Naive B cell (primary cell): ENCODE results near the gene RSPH4A. TPM values are rescaled to one million over a fixed set of nuclear protein-coding genes. Genes with fewer than 3 reads are reported as not detected.
"Not testable (repeated sequence)": the region's sequence is repeated elsewhere in the genome, so short reads cannot be mapped to it uniquely, and the experiment has no call there.

ENCODE experiments used
- ATAC-seq, 2 donors: fragments of 150-1000 bp; cut with Tn5 transposase; 2 replicates each; pipeline ENCODE4 v1.10.0; 2021; ENCODE audit warnings: low read depth in 2 of 2, mild to moderate bottlenecking in 2 of 2, moderate library complexity in 2 of 2
- DNase-seq: peaks from one replicate; pipeline ENCODE4 v3.0.0; 2022
- H3K27ac Mint-ChIP-seq, 6 donors: one replicate each; pipeline ENCODE4 v1.8.0; 2020 to 2022; ENCODE audit warnings: mild to moderate bottlenecking in 6 of 6, mixed read lengths in 6 of 6, moderate library complexity in 5 of 6, inconsistent platforms in 2 of 6
- H3K27me3 Mint-ChIP-seq, 3 donors: one replicate each; pipeline ENCODE4 v1.8.0; 2021 to 2022; ENCODE audit warnings: mixed read lengths in 3 of 3, mild to moderate bottlenecking in 1 of 3
- H3K36me3 Mint-ChIP-seq, 2 donors: one replicate each; pipeline ENCODE4 v1.8.0; 2020 to 2022; ENCODE audit warnings: mixed read lengths in 2 of 2, inconsistent platforms in 1 of 2, mild to moderate bottlenecking in 1 of 2
- H3K4me1 Mint-ChIP-seq, 3 donors: one replicate each; pipeline ENCODE4 v1.8.0; 2020 to 2022; ENCODE audit warnings: mixed read lengths in 3 of 3, inconsistent platforms in 1 of 3, mild to moderate bottlenecking in 1 of 3, moderate library complexity in 1 of 3
- H3K4me3 Mint-ChIP-seq, 8 donors: one replicate each; pipeline ENCODE4 v1.8.0; 2020 to 2022; ENCODE audit warnings: mild to moderate bottlenecking in 8 of 8, mixed read lengths in 8 of 8, moderate library complexity in 8 of 8, inconsistent platforms in 2 of 8
- H3K9me3 Mint-ChIP-seq, 7 donors: one replicate each; pipeline ENCODE4 v1.8.0; 2020 to 2022; ENCODE audit warnings: mixed read lengths in 7 of 7, mild to moderate bottlenecking in 5 of 7, inconsistent platforms in 2 of 7, moderate library complexity in 1 of 7
- polyA plus RNA-seq, 6 donors: library from polyadenylated mRNA; unstranded; fragments of 300-500 nt; fragmentation: Illumina TruSeq; gene quantifications; one replicate each; pipeline ENCODE4 v1.2.3, GENCODE V29; 2021; ENCODE audit warnings: low read depth in 6 of 6

The RSPH4A gene
- polyA plus RNA-seq, 6 donors from 2014 or later, result 0.13 to 0.25 TPM; not detected in 4

DNA sequence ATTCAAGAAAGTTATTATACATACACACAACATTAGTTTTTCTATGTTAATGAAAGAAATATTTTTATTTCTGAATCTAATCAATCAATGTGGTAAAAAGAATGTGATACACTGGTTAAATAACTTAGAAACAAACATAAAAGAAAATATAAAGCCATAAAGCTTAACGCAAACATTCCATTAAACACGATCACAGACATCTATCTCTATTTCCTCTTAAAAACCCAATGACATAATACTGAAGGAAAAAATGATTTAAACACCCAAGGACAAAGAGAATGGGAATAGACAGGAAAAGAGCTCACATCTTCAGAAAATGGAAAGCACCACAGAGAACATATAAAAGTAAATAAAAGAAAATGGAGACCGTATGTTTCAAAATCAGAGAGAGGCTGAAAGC is 32.9 kb downstream of the RSPH4A start:
- Mint-ChIP-seq H3K4me1 (no peaks in the 10 kb centered on the region), H3K27me3 (no peaks in the 10 kb centered on the region), H3K9me3 (no peaks in the 10 kb centered on the region), H3K4me3 (no peak overlapping the region), H3K36me3 (peaks cover 0 to 13% of the 10 kb centered on the region in 2 donors), H3K27ac (peak overlapping the region in 1 of 6 donors; percentile 74)
- ATAC-seq, result no peak
- no peak for DNase-seq

DNA sequence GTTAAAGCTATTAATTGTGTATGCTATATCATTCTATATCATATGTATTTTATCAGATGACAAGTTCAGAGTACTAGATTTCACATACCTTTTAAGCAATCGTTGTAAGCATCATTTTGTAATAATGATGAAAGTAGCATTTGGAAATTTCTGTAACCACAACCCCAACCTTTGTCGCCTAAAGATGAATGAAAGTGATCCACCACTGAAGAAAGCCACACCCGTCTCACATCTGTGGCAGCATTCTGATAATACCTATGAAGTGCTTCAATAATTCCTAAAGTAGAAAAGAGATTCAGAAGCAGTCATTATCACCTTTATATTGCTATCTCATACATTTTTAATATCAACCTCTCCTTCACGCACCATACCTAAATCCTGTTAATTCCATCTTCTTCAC is 35.6 kb downstream of the RSPH4A start:
- Mint-ChIP-seq H3K4me3 (no peak overlapping the region), H3K9me3 (no peaks in the 10 kb centered on the region), H3K27ac (peak overlapping the region in 1 of 6 donors; percentile 17), H3K4me1 (no peaks in the 10 kb centered on the region), H3K27me3 (no peaks in the 10 kb centered on the region), H3K36me3 (peaks cover 0 to 13% of the 10 kb centered on the region in 2 donors)
- no peak for ATAC-seq
- no peak for DNase-seq

DNA sequence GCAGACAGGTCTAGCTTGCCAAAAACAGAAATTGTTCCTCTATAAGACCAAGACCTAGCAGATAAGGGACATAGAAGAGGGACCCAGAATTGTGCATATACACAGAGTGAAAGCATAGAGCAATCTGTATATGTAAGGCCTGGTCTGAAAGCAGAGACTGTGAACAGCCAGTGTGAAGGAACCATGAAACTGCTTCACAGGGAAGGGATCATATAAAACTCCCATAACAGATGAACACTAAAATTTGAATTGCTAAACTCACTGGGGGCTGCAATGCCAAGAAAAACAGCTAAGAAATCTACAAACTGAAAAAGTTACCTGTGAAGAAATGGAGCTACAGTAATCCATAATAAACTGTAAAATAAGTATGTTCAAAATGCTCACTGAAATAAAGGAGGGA is 45.3 kb downstream of the RSPH4A start:
- ATAC-seq (no peak), DNase-seq (no peak)
- Mint-ChIP-seq H3K27me3 (no peaks in the 10 kb centered on the region), H3K36me3 (peaks cover 4 to 5% of the 10 kb centered on the region in 2 donors), H3K27ac (peak overlapping the region in 2 of 6 donors; percentile 24 to 39), H3K4me1 (peaks cover 31 to 42% (median 39%) of the 10 kb centered on the region in 3 donors), H3K9me3 (no peaks in the 10 kb centered on the region), H3K4me3 (no peak overlapping the region)

DNA sequence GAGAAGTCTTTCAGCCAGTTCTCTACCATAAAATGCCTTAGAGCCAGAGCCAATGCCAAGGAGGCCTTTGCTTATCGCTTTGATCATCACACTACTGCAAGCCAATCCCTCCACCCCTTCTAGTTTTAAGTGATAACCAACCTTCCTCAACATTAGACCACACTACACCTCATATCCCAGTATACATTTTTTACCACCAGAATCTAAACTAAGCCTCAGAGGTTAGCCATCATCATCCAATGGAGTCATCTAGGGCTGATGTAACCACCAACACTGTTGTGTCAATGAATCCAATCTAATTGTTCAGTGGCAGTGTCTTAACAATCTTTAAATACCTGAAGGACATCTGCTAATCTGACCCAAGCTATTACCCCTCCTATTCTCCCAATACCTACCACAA is 45.9 kb downstream of the RSPH4A start:
- Mint-ChIP-seq H3K36me3 (peaks cover 4 to 5% of the 10 kb centered on the region in 2 donors), H3K27me3 (no peaks in the 10 kb centered on the region), H3K4me1 (peaks cover 35 to 48% (median 43%) of the 10 kb centered on the region in 3 donors), H3K27ac (no peak overlapping the region), H3K9me3 (no peaks in the 10 kb centered on the region), H3K4me3 (no peak overlapping the region)
- DNase-seq, result no peak
- ATAC-seq, result no peak

DNA sequence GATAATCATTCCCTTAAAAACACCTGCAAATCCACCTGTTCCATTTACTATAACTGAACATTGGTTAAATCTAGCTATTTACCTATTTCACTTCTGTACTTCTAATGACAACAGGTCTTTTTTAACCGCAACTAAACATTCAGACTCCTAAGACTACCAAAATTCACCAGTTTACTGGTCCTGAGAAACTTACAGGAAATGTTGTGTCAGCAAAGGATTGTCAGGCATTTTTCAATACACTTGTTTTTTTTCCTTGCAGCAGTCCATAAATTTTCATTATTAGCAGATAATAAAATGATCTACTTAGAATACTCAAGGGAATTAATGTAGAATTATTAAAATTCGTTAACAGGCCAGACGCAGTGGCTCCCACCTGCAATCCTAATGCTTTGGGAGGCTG is 47.0 kb downstream of the RSPH4A start:
- Mint-ChIP-seq H3K4me1 (peaks cover 39 to 58% (median 54%) of the 10 kb centered on the region in 3 donors), H3K27me3 (no peaks in the 10 kb centered on the region), H3K27ac (peak overlapping the region in 1 of 6 donors; percentile 33), H3K9me3 (no peaks in the 10 kb centered on the region), H3K36me3 (peaks cover 4 to 5% of the 10 kb centered on the region in 2 donors), H3K4me3 (peak overlapping the region in 2 of 8 donors; percentile 1 to 25)
- no peak for ATAC-seq
- no peak for DNase-seq

DNA sequence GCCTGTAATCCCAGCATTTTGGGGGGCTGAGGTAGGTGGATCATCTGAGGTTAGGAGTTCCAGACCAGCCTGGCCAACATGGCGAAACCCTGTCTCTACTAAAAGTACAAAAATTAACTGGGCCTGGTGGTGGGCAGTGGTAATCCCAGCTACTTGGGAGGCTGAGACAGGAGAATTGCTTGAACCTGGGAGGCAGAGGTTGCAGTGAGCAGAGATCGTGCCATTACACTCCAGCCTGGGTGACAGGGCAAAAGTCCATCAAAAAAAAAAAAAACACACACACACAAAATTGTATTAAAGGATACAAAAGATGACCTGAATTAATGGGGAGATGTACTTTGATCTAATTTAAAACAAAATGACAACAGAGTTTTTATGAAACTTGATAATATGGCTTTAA is 47.9 kb downstream of the RSPH4A start:
- H3K9me3 Mint-ChIP-seq, DNase-seq, ATAC-seq, H3K36me3 Mint-ChIP-seq, H3K27me3 Mint-ChIP-seq: not testable (repeated sequence)
- H3K27ac Mint-ChIP-seq, result peak overlapping the region in 1 of 6 donors; percentile 56
- H3K4me3 Mint-ChIP-seq, result peak overlapping the region in 1 of 8 donors; percentile 69
- H3K4me1 Mint-ChIP-seq, result peaks cover 42 to 61% (median 61%) of the 10 kb centered on the region in 3 donors

DNA sequence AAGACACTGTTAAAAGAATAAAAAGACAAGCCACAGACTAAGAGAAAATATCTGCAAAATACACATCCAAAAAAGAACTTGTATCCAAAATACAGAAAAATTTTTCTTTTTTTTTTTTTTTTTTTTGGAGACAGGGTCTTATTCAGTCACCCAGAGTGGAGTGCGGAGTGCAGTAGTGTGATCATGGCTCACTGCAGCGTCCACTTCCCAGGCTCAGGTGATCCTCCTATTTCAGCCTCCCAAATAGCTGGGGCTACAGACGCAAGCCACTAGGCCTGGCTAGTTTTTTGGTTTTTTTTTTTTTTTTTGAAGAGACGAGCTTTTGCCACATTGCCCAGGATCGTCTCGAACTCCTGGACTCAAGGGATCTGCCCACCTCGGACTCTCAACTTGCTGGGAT is 49.2 kb downstream of the RSPH4A start:
- Mint-ChIP-seq H3K27ac (no peak overlapping the region), H3K27me3 (peaks cover 3 to 6% (median 3%) of the 10 kb centered on the region in 3 donors), H3K4me1 (peaks cover 42 to 61% (median 56%) of the 10 kb centered on the region in 3 donors), H3K9me3 (no peaks in the 10 kb centered on the region), H3K4me3 (peak overlapping the region in 3 of 8 donors; percentile 21 to 63 (median 54)), H3K36me3 (peaks cover 0 to 4% of the 10 kb centered on the region in 2 donors)
- ATAC-seq (no peak), DNase-seq (no peak)

DNA sequence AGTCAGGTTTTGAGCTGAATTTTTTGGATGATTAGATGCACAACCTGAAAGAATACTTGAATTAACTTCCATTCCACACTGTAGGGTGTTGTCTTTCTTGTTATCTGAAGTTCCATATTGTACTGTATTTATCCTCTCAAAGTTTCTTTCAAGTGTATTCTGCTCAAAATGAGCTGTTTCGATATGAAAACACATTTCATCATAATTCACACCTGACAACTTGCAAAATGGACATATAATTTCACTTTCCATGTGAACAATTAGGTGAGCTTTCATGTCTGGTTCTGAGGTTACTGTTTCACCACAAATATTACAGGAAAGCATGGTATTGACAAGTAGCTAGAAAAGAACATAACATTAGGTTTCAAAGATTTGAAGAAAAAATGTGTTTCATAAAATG is 50.6 kb downstream of the RSPH4A start:
- no peak for ATAC-seq
- Mint-ChIP-seq H3K4me3 (peak overlapping the region in 4 of 8 donors; percentile 22 to 94 (median 52)), H3K36me3 (peaks cover 0 to 4% of the 10 kb centered on the region in 2 donors), H3K27me3 (peaks cover 5 to 8% (median 7%) of the 10 kb centered on the region in 3 donors), H3K27ac (peak overlapping the region in 2 of 6 donors; percentile 13 to 95), H3K4me1 (peaks cover 35 to 57% (median 51%) of the 10 kb centered on the region in 3 donors), H3K9me3 (no peaks in the 10 kb centered on the region)
- no peak for DNase-seq

DNA sequence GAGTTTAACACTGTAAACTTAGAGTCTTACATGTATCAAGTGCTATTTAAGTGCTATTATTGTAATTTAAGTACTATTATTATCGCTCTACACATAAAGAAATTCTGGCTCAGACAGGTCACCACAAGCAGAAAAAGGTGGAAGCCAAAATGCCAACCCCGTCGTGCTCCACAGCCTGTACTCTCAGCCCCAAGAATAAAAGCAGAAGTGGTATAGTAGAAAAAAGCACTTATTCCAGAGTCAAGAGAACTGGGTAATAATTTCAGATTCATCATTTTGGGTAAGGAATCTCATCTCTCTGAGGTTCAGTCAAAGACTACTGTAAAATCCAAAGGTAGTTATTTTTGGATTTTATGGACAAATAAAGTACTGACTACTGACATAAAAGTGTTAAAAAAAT is 51.3 kb downstream of the RSPH4A start:
- peak; percentile 70 for DNase-seq
- peak; percentile 76 to 79 for ATAC-seq
- H3K9me3 Mint-ChIP-seq, result no peaks in the 10 kb centered on the region
- peak overlapping the region; percentile 94 to 99 (median 98) for H3K4me3 Mint-ChIP-seq
- H3K27me3 Mint-ChIP-seq, result peaks cover 5 to 16% (median 14%) of the 10 kb centered on the region in 3 donors
- H3K4me1 Mint-ChIP-seq, result peaks cover 27 to 51% (median 43%) of the 10 kb centered on the region in 3 donors
- peak overlapping the region; percentile 95 to 98 (median 97) for H3K27ac Mint-ChIP-seq
- H3K36me3 Mint-ChIP-seq, result peaks cover 0 to 4% of the 10 kb centered on the region in 2 donors

DNA sequence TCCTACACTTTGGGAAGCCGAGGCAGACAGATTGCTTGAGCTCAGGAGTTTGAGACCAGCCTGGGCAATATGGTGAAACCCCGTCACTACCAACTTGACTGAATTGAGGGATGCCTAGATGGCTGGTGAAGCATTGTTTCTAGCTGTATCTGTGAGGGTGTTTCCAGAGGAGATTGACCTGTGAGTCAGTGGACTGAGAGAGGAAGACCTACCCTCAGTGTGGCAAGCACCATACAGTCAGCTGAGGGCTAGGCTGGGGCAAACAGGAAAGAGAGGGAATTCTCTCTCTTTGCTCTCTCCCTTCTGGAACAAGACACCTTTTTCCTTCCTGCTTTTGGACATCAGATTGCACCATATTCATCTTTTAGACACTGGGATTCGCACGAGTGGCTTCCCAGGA is 56.0 kb downstream of the RSPH4A start:
- Mint-ChIP-seq H3K4me1 (peaks cover 6 to 17% (median 12%) of the 10 kb centered on the region in 3 donors), H3K9me3 (no peaks in the 10 kb centered on the region), H3K27me3 (peaks cover 5 to 19% (median 18%) of the 10 kb centered on the region in 3 donors), H3K4me3 (peak overlapping the region in 2 of 8 donors; percentile 0 to 48), H3K27ac (peak overlapping the region in 1 of 6 donors; percentile 11), H3K36me3 (no peaks in the 10 kb centered on the region)
- DNase-seq (no peak), ATAC-seq (no peak)

DNA sequence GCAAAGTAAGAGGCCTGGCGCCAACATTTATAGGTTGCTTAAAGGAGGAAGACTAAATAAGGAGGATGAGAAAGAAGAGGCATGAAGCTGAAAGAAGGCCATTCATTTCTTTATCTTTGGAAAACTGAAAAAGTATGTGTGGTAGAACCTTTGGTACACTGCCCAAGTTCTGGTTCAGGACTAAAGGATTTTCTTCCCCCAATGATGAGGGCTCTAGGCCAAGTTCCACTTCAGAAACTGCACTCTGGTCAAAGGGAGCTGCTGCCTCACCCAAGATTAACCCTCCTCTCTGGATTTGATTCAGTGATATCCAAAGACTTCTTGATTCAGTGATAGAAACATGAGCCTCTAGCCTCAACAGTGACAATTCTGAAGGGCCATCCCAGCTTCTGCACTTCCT is 59.7 kb downstream of the RSPH4A start:
- H3K4me3 Mint-ChIP-seq, result peak overlapping the region in 1 of 8 donors; percentile 40
- peaks cover 6 to 16% (median 12%) of the 10 kb centered on the region in 3 donors for H3K4me1 Mint-ChIP-seq
- H3K27me3 Mint-ChIP-seq, result peaks cover 0 to 14% (median 10%) of the 10 kb centered on the region in 3 donors
- no peaks in the 10 kb centered on the region for H3K36me3 Mint-ChIP-seq
- DNase-seq (no peak), ATAC-seq (no peak)
- no peak overlapping the region for H3K27ac Mint-ChIP-seq
- no peaks in the 10 kb centered on the region for H3K9me3 Mint-ChIP-seq

DNA sequence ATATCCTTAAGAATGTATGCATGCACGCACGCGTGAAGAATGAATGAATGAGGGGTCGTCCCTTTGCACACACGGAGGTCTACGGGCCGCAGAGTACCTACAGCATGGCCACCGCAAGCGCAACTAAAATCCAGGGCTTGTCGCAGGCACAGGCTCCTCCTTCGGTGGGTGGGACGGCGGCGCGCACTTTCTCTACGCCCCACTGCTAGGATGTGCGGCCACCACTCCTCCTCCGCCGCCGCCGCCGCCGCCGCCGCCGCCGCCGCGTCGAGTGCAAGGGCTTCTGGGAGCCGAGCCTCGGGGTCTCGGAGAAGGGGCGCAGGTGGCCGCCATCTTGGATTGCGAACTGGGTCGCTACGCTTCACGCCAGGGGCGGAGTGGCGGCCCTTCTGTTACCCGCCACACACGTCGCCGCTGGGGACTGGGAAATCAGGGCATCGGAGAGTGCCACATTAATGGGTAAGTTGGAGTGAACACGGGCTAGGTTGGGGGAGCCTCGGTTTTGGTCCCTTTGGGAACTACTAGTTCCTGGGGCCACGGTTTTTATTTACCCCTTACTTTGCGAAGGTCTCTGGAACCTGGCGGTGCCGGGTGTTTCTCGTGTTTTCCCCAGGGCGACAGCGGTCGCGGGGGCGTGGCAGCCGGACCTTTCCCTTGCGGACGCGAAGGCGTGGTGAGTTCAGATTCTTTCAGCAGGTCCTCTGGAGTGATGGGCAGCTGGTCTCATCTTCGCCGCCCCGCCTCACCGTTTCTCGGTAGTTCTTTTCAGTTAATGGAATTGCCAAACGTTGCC is 64.8 kb downstream of the RSPH4A start, which contains the start of gene KPNA5:
Gene KPNA5 (plus strand): TSS at position 332 of the 793 bp plus-strand sequence. CDS start 124 bp downstream, at position 456.
- Mint-ChIP-seq H3K36me3 (peaks cover 12 to 14% of the 10 kb centered on the region in 2 donors), H3K27ac (peak within 1 kb of the TSS; percentile 94 to 99 (median 98)), H3K4me3 (peak within 1 kb of the TSS; percentile 95 to 100 (median 98)), H3K9me3 (peaks cover 0 to 2% (median 0%) of the 10 kb centered on the region in 7 donors), H3K27me3 (no peaks in the 10 kb centered on the region), H3K4me1 (peaks cover 31 to 52% (median 36%) of the 10 kb centered on the region in 3 donors)
- ATAC-seq (peak; percentile 91 to 92), DNase-seq (peak; percentile 88)

DNA sequence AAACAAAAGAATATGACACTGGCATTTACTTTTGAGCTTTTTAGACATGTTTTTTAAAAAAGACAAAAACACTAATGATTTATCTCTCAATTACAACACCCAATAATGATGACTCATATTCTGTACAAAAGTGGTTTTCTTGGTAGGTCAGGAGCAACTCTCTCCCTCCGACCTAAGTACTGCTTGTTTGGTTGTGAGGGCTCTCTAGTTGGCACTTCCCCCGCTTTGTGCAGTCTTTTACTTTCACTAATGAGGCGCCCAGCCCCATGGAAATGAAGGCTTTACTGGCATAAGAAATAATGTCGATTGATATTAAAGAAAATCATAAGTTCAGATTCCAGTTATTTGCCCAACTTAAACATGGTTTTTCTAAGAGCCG is 66.0 kb downstream of the RSPH4A start:
- peak overlapping the region in 5 of 6 donors; percentile 87 to 99 (median 94) for H3K27ac Mint-ChIP-seq
- H3K27me3 Mint-ChIP-seq, result no peaks in the 10 kb centered on the region
- ATAC-seq, result peak; percentile 15 to 17
- peak overlapping the region; percentile 84 to 100 (median 97) for H3K4me3 Mint-ChIP-seq
- peaks cover 0 to 2% (median 0%) of the 10 kb centered on the region in 7 donors for H3K9me3 Mint-ChIP-seq
- peaks cover 12 to 14% of the 10 kb centered on the region in 2 donors for H3K36me3 Mint-ChIP-seq
- H3K4me1 Mint-ChIP-seq, result peaks cover 44 to 60% (median 48%) of the 10 kb centered on the region in 3 donors
- peak; percentile 24 for DNase-seq
